ENCODE data around the gene ABCA12.
"Not testable (repeated sequence)": the region's sequence is repeated elsewhere in the genome, so short reads cannot be mapped to it uniquely, and the experiment has no call there.

Gene ABCA12, protein sequence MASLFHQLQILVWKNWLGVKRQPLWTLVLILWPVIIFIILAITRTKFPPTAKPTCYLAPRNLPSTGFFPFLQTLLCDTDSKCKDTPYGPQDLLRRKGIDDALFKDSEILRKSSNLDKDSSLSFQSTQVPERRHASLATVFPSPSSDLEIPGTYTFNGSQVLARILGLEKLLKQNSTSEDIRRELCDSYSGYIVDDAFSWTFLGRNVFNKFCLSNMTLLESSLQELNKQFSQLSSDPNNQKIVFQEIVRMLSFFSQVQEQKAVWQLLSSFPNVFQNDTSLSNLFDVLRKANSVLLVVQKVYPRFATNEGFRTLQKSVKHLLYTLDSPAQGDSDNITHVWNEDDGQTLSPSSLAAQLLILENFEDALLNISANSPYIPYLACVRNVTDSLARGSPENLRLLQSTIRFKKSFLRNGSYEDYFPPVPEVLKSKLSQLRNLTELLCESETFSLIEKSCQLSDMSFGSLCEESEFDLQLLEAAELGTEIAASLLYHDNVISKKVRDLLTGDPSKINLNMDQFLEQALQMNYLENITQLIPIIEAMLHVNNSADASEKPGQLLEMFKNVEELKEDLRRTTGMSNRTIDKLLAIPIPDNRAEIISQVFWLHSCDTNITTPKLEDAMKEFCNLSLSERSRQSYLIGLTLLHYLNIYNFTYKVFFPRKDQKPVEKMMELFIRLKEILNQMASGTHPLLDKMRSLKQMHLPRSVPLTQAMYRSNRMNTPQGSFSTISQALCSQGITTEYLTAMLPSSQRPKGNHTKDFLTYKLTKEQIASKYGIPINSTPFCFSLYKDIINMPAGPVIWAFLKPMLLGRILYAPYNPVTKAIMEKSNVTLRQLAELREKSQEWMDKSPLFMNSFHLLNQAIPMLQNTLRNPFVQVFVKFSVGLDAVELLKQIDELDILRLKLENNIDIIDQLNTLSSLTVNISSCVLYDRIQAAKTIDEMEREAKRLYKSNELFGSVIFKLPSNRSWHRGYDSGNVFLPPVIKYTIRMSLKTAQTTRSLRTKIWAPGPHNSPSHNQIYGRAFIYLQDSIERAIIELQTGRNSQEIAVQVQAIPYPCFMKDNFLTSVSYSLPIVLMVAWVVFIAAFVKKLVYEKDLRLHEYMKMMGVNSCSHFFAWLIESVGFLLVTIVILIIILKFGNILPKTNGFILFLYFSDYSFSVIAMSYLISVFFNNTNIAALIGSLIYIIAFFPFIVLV (N-terminal part only)

DNA sequence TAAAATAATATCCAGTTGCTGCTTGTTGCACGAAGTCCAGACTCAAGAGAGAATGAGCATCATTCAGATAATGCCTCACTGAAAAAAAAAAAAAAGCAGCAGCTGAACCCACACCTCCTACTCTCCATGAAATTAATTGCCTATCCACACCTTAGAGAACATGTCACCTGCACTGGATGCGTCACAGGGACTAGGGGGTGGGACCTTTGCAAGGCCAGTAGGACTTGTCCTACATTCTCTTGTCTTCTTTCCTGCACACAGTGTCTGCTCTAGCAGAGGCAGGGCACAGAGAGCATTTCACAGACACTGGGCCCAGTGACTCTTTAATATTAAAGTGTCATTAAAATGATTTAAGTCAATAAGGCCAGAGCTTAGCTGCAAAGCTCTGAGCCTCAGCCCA, at the start of gene ABCA12:
TSS of gene ABCA12 (minus strand) at position 148 of the 400 bp plus-strand sequence. CDS start 418 bp downstream, outside the sequence.
- DNase-seq (ENCODE audit: low read depth) = no peak

DNA sequence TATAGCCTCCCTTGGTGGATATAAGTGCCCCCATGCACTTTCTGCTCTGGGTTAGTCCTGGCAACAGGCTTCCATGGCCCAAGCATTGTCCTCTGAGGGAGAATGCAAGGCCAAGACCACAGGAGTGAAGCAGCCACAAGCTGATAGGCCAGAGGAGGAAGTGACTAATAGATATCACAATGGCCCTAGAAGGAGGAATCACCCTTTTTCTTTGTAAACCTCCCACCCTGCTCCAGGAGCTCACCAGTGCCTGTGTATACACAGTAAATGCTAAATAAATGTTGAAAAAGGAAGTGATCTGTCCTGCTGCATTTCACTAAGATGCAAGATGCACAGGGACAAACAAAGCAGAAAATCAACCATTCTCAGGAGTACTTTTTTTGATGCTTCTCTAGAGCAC, 49.7 kb upstream of the ABCA12 start:
- DNase-seq (ENCODE audit: low read depth) = no peak

GRCh38 chr2:215186021-215186420, 47.6 kb upstream of the ABCA12 start:
- no peak for DNase-seq (ENCODE audit: low read depth)

DNA sequence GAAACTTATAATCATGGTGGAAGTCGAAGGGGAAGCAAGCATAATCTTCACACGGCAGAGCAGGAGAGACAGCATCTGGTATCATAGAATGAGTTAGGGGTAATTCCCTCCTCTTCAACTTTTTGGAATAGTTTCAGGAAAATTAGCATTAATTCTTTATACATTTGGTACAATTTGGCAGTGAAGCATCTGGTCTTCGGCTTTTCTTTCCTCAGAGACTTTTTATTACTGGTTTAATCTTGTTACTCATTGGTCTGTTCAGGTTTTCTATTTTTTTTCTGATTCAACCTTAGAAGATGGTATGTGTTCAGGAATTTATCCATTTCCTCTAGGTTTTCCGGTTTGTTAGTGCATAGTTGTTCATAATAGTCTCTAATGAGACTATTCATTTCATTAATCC, 39.7 kb upstream of the ABCA12 start:
- no peak for DNase-seq (ENCODE audit: low read depth)

DNA sequence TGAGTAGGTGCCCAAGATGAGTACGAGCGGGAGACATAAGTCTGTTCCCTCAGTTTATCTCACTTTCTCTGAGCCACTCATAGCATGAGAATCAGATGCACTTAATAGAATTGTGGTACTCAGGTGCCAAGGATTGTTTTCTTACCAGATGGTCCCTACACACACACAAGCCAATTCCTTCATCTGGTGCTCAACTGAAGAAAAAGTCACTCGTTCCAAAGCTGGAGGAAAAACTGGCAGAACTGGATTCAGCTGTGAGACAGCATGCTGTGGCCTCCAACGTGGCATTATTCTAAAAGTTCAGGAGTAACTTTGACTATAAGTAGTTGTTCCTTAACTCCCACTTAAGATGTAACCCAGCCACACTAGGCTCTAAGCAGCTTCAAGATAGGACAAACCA, 33.4 kb upstream of the ABCA12 start:
- no peak for DNase-seq (ENCODE audit: low read depth)

DNA sequence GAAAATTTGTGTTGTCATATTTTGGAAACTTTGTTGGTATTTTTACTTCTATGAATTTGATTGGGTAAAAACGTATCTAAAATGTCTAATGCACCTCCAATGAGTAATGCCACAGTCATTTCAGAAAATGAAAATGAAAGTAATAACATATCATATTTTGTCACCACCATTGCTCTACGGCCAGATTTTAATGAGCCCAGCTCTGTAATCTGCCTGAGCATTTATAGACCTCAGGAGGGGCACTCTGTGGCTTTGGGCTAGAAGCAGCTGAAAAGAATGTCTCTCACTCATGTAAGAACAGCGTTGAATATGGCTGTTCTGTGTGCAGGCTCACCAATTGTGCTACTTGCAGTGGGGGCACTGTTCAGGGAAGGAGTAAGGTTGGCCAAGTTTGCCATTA, 32.7 kb upstream of the ABCA12 start:
- peak; percentile 28 for DNase-seq (ENCODE audit: low read depth)

- DNase-seq (ENCODE audit: low read depth) = not testable (repeated sequence)
Observed at GRCh38 chr2:215166505-215166904, 28.1 kb upstream of the ABCA12 start.

DNA sequence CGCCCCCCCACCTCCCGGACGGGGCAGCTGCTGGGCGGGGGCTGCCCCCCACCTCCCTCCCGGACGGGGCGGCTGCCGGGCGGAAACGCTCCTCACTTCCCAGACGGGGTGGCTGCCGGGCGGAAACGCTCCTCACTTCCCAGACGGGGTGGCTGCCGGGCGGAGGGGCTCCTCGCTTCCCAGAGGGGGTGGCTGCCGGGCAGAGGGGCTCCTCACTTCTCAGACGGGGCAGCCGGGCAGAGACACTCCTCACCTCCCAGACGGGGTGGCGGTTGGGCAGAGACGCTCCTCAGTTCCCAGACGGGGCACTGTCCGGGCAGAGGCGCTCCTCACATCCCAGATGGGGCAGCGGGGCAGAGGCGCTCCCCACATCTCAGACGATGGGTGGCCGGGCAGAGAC, 24.9 kb upstream of the ABCA12 start:
- DNase-seq (ENCODE audit: low read depth) = not testable (repeated sequence)

- no peak for DNase-seq (ENCODE audit: low read depth)
Observed at GRCh38 chr2:215161301-215161829, 22.9 kb upstream of the ABCA12 start.

- no peak for DNase-seq (ENCODE audit: low read depth)
Observed at GRCh38 chr2:215160081-215160480, 21.7 kb upstream of the ABCA12 start.

- no peak for DNase-seq (ENCODE audit: low read depth)
Observed at GRCh38 chr2:215156453-215156852, 18.0 kb upstream of the ABCA12 start.

DNA sequence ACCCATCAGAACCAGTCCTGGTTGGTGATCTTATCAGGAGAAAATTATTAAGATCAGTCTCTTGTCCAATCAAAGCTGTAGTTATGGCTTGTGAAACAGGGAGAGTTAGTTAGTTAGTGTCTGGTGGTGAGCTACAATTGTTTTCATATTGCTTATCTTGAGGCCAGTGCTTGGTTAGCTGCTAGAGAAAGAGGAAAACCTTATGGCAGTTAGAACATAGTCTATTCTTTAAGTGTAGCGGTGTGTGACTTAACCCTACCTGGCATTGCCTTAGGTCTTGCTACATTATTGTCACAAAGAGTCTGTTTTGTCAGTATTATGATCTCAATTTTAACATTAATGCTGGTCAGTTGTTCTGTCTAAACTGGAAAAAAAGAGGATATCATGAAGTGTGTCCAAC, 11.5 kb upstream of the ABCA12 start:
- DNase-seq (ENCODE audit: low read depth) = no peak

GRCh38 chr2:215149486-215149885, 11.1 kb upstream of the ABCA12 start:
- no peak for DNase-seq (ENCODE audit: low read depth)

GRCh38 chr2:215149060-215149459, 10.6 kb upstream of the ABCA12 start:
- no peak for DNase-seq (ENCODE audit: low read depth)

GRCh38 chr2:215145611-215146010, 7.2 kb upstream of the ABCA12 start:
- DNase-seq (ENCODE audit: low read depth) = no peak

DNA sequence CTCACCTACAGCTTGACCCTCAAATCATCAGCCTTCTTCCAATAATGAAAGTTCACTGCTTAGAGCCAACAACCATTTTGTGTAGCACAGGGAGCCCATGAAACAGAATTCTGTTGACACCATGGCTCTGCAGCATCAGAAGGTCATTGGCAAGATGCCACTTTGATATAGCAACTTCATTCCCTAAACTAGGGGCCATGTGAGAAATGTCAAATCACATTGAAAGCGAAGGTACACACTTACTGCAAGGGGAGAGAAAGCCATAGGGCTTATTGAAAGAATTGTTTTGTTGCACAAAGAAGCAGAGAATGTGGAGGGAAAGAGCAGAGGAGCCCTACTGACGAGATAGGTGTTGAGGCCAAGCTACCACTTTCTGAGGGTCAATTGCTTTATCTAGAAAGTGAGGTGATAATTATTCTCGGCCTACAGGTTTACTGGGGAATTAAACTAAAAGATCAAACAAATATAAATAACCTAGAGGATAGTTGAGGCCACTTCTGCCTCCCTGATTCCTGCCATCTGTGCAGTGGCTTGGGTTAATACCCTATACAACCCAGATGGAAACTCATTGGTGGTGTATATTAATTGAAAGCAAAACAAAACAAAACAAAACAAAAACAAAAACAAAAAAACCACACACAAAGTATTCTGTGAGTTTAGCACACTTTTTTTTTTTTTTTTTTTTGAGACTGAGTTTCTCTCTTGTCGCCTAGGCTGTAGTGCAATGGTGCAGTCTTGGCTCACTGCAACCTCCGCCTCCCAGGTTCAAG, 5.9 kb upstream of the ABCA12 start:
- no peak for DNase-seq (ENCODE audit: low read depth)

DNA sequence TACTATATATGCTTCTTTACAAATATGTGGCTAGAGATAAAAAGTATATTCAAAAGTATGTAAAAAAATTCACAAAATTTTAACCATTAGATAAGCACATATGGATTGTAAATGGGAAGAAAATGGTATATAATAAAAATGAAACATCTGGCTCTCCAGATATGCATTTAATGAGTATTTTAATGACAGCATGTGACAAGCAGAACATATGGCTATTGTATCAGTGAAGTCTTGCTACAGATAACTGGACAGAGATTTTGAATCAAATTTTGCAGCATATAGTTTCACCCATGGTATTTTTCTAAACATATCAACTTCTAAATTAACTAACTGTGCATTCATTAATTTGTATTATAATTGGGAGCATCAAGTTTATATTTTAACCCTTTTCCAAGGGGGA, 5.0 kb upstream of the ABCA12 start:
- DNase-seq (ENCODE audit: low read depth) = no peak

DNA sequence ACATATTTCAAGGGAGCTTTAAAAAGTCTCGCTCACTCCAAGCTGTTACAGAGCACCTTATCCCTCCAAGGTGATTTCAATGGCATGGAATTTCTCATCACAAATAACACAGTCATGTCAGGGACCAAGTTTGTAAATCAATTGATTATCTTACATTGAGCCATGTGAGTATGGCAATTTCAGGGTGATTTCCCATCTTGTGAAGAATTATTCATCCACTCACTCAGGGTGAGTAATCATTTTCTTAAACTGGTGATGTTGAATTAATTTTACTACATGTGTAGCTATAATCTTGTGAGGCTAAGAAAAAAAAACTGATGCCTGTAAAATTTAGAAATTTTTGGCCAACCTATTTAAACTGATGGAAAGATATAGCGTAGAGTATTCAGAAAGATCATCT, 3.3 kb upstream of the ABCA12 start:
- DNase-seq (ENCODE audit: low read depth) = no peak

GRCh38 chr2:215140166-215140707, 1.8 kb upstream of the ABCA12 start:
- DNase-seq (ENCODE audit: low read depth) = no peak

DNA sequence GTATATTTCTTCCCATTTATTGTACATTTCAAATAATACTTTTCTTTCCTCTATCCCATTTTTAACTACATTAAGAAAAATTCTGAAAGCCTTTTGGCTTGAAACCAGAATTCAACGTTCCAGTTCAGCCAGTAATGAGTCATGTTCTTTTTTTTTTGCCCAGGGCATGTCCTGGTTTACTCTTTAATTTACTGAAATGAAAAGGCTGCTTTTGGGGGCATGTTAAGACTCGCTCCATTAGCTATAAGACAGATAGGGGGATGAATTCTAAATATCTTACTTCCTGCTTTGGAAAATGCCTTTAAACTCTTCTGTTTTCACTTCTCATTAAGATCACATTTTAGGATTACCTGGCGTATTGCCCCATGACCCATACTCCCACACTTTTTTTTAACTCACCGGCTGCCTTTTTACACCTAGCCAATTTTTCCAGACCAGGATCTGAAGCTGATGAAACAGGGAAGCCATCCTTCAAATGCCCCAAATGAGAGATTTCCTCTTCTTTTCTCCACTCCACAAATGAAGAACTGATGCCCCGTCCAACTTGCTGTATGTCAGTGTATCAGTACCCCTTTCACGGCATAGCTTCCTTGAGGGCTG, 585 bp downstream of the ABCA12 start:
- peak; percentile 37 for DNase-seq (ENCODE audit: low read depth)

- DNase-seq (ENCODE audit: low read depth) = no peak
Observed at GRCh38 chr2:215137329-215137686, 1.1 kb downstream of the ABCA12 start.

Measured in HS-5 (cell line).